Lung (tissue), 12 donors: ENCODE data around the gene PLXND1. TPM values are rescaled to one million over a fixed set of nuclear protein-coding genes. Genes with fewer than 3 reads are reported as not detected.
A peak's percentile ranks its signal among the peaks of the same experiment; 100 is the strongest.

Source experiments
- ATAC-seq: fragments of 200-7000 bp; cut with Tn5 transposase; one replicate; pipeline ENCODE4 v1.9.1; 2020; ENCODE audit warnings: moderate number of reproducible peaks; ENCODE audit not compliant: insufficient read depth, low FRiP score
- DNase-seq, 3 donors: peaks; one replicate each; pipeline ENCODE4 v3.0.0-alpha.2; 2013 to 2017
- H3K27ac ChIP-seq, 2 donors: one replicate each; pipeline ENCODE4 v1.5.1; 2013; ENCODE audit warnings: mild to moderate bottlenecking in 2 of 2, moderate library complexity in 2 of 2, control low read depth in 1 of 2, inconsistent platforms in 1 of 2, low read depth in 1 of 2, low read length in 1 of 2
- H3K27me3 ChIP-seq, 3 donors: one replicate each; pipeline ENCODE4 v1.5.1; 2013; ENCODE audit warnings: low read length in 2 of 3; ENCODE audit not compliant: control insufficient read depth in 3 of 3, insufficient read depth in 3 of 3
- H3K36me3 ChIP-seq, 4 donors: one replicate each; pipeline ENCODE4 v1.5.1; 2013; ENCODE audit warnings: low read length in 4 of 4, mild to moderate bottlenecking in 1 of 4, moderate library complexity in 1 of 4; ENCODE audit not compliant: control insufficient read depth in 4 of 4, insufficient read depth in 4 of 4
- H3K4me1 ChIP-seq, 5 donors: one replicate each; pipeline ENCODE4 v1.5.1; 2013; ENCODE audit warnings: low read length in 5 of 5, mild to moderate bottlenecking in 2 of 5, moderate library complexity in 1 of 5; ENCODE audit not compliant: control insufficient read depth in 5 of 5, insufficient read depth in 5 of 5
- H3K4me3 ChIP-seq: one replicate; pipeline ENCODE4 v1.5.1; 2013; ENCODE audit warnings: mild to moderate bottlenecking, control low read depth, moderate library complexity
- H3K9ac ChIP-seq, 2 donors: one replicate each; pipeline ENCODE4 v1.5.1; 2013; ENCODE audit warnings: low read length in 2 of 2, control low read depth in 1 of 2; ENCODE audit not compliant: insufficient read depth in 1 of 2
- H3K9me3 ChIP-seq, 4 donors: one replicate each; pipeline ENCODE4 v1.5.1; 2013; ENCODE audit warnings: low read length in 3 of 4, mild to moderate bottlenecking in 1 of 4, moderate library complexity in 1 of 4; ENCODE audit not compliant: control insufficient read depth in 4 of 4, insufficient read depth in 3 of 4
- CTCF ChIP-seq: IDR thresholded peaks from 2 replicates; pipeline ENCODE4 v1.5.1; 2012; ENCODE audit warnings: mild to moderate bottlenecking; ENCODE audit errors: control extremely low read depth, extremely low read depth
- WGBS, 2 donors: extraction: QIAGEN DNeasy Blood & Tissue Kit; methylation state at CpG; one replicate each; pipeline ENCODE4 v1.1.7; 2013; 5-methylcytosine and 5-hydroxymethylcytosine counted together
- polyA plus RNA-seq, 2 donors: library from polyadenylated mRNA; stranded (reverse); fragments of 200-250 nt; gene quantifications; one replicate each; pipeline ENCODE4 v1.2.1, GENCODE V29; 2013
- total RNA-seq, 2 donors: library from RNA; depleted of rRNA in 1 of 2; stranded (reverse); fragments of >200 nt in 1 of 2; gene quantifications; one replicate each; pipeline ENCODE4 v1.2.1, GENCODE V29; 2014 to 2021
- donor health status: control.
- donor health status: control.
- donor health status: Bipolar disorder and iron deficiency.
- donor health status: healthy.
- donor health status: DM: yes; HTN: yes; CAD: no.

Gene PLXND1
- total and polyA plus RNA-seq, 4 donors: 128 to 233 (median 180) TPM

- H3K4me1 ChIP-seq: peaks cover 0 to 44% (median 28%) of the 10 kb centered on the region in 5 donors
- H3K4me3 ChIP-seq: peak overlapping the region; percentile 17
- peak; percentile 39 for ATAC-seq
- peak; percentile 90 to 94 (median 93) for DNase-seq
- H3K27ac ChIP-seq: peak overlapping the region; percentile 98 to 99
- peak overlapping the region; percentile 65 for H3K9ac ChIP-seq
- WGBS, 2 donors: 2% methylated on average over 38 of the region's 38 CpGs
- H3K9me3 ChIP-seq: no peaks in the 10 kb centered on the region
- H3K27me3 ChIP-seq: no peaks in the 10 kb centered on the region
- no peaks in the 10 kb centered on the region for H3K36me3 ChIP-seq
- TF ChIP-seq CTCF: peak; percentile 86
Observed at GRCh38 chr3:129627350-129628168, 21.1 kb upstream of the PLXND1 start.

- no peaks in the 10 kb centered on the region for H3K27me3 ChIP-seq
- TF ChIP-seq CTCF: no peak
- peaks cover 0 to 44% (median 31%) of the 10 kb centered on the region in 5 donors for H3K4me1 ChIP-seq
- H3K4me3 ChIP-seq: peak overlapping the region; percentile 17
- H3K9me3 ChIP-seq: no peaks in the 10 kb centered on the region
- H3K27ac ChIP-seq: peak overlapping the region; percentile 98 to 99
- H3K36me3 ChIP-seq: no peaks in the 10 kb centered on the region
- peak overlapping the region; percentile 65 for H3K9ac ChIP-seq
- peak; percentile 85 to 92 (median 87) for DNase-seq
- ATAC-seq: peak; percentile 86
- 0 to 1% methylated on average over 32 to 49 of the region's 49 CpGs for WGBS, 2 donors
Observed at GRCh38 chr3:129626744-129627349, 20.4 kb upstream of the PLXND1 start.

GRCh38 chr3:129625072-129625874 is 18.8 kb upstream of the PLXND1 start:
- no peak overlapping the region for H3K4me3 ChIP-seq
- no peaks in the 10 kb centered on the region for H3K27me3 ChIP-seq
- no peaks in the 10 kb centered on the region for H3K9me3 ChIP-seq
- H3K4me1 ChIP-seq: peaks cover 0 to 44% (median 31%) of the 10 kb centered on the region in 5 donors
- no peak for TF ChIP-seq CTCF
- H3K36me3 ChIP-seq: no peaks in the 10 kb centered on the region
- DNase-seq (no peak), ATAC-seq (no peak)
- peak overlapping the region; percentile 71 to 93 for H3K27ac ChIP-seq
- 74 to 85% methylated on average over 12 of the region's 12 CpGs for WGBS, 2 donors
- H3K9ac ChIP-seq: no peak overlapping the region
